HG02885 (cell line): Measurements from ENCODE around the gene RAB40C.

ENCODE experiments used
- ATAC-seq: cut with Tn5 transposase; IDR thresholded peaks from one replicate; pipeline ENCODE4 v1.9.1; 2021; ENCODE audit warnings: mild to moderate bottlenecking; ENCODE audit not compliant: unreplicated experiment, poor library complexity

The RAB40C gene

GRCh38 chr16:559021-559380, 30.9 kb upstream of the RAB40C start:
- ATAC-seq = no peak

- no peak for ATAC-seq
Observed at GRCh38 chr16:559411-560203, 30.3 kb upstream of the RAB40C start.

GRCh38 chr16:560204-560700, 29.6 kb upstream of the RAB40C start, which contains the start of gene PRR35:
PRR35 (plus strand) TSS chr16:560394; CDS start chr16:563295, 2,901 bp downstream.
- ATAC-seq = no peak

- ATAC-seq = no peak
Observed at GRCh38 chr16:560701-561412, 29.0 kb upstream of the RAB40C start.

GRCh38 chr16:561413-561794, 28.5 kb upstream of the RAB40C start:
- ATAC-seq = no peak

GRCh38 chr16:561957-562938, 27.6 kb upstream of the RAB40C start:
- no peak for ATAC-seq

- no peak for ATAC-seq
Observed at GRCh38 chr16:563072-563644, 26.7 kb upstream of the RAB40C start.

- no peak for ATAC-seq
Observed at GRCh38 chr16:564690-565418, 25.0 kb upstream of the RAB40C start.

- ATAC-seq = no peak
Observed at GRCh38 chr16:565419-566330, 24.2 kb upstream of the RAB40C start.

GRCh38 chr16:566475-567372, 23.1 kb upstream of the RAB40C start, which contains the start of gene NHLRC4:
NHLRC4 (plus strand) TSS chr16:567005; CDS start chr16:568048, 1,043 bp downstream.
- ATAC-seq = peak; percentile 47

GRCh38 chr16:567373-568256, 22.3 kb upstream of the RAB40C start:
- no peak for ATAC-seq

GRCh38 chr16:568401-569258, 21.2 kb upstream of the RAB40C start:
- no peak for ATAC-seq

GRCh38 chr16:569445-570254, 20.2 kb upstream of the RAB40C start, which contains the start of gene PIGQ:
PIGQ (plus strand) TSS chr16:569968; CDS start chr16:574075, 4,107 bp downstream.
- ATAC-seq = peak; percentile 63

- no peak for ATAC-seq
Observed at GRCh38 chr16:572865-573650, 16.8 kb upstream of the RAB40C start.
